Gastrocnemius medialis (tissue), 4 donors: Measurements from ENCODE around the gene VMAC. TPM values are rescaled to one million over a fixed set of nuclear protein-coding genes. Genes with fewer than 3 reads are reported as not detected.
A peak's percentile ranks its signal among the peaks of the same experiment; 100 is the strongest.

ENCODE experiments used
- ATAC-seq, 2 donors: fragments of 150-250 bp; one replicate each; pipeline ENCODE4 v1.9.1; 2016
- DNase-seq, 2 donors: peaks; one replicate each; pipeline ENCODE4 v3.0.0-alpha.2; 2019
- H3K27ac ChIP-seq, 4 donors: fragments of 200-600 bp; sonication (generic); 1 replicate in 1 of 4; 2 replicates in 3 of 4; pipeline ENCODE4 v1.5.1; 2016 to 2018; ENCODE audit warnings: mild to moderate bottlenecking in 2 of 4, moderate library complexity in 1 of 4
- H3K27me3 ChIP-seq, 3 donors: fragments of 200-600 bp; sonication (generic) in 2 of 3; 1 replicate in 1 of 3; 2 replicates in 2 of 3; pipeline versions ENCODE4 v1.5.1 to v1.6.0; 2016 to 2019; ENCODE audit warnings: mild to moderate bottlenecking in 1 of 3, moderate library complexity in 1 of 3
- H3K36me3 ChIP-seq, 2 donors: fragments of 200-600 bp; sonication (generic) in 1 of 2; one replicate each; pipeline ENCODE4 v1.5.1; 2017 to 2018
- H3K4me1 ChIP-seq, 2 donors: fragments of 200-600 bp; sonication (generic) in 1 of 2; one replicate each; pipeline ENCODE4 v1.5.1; 2016 to 2017; ENCODE audit warnings: mild to moderate bottlenecking in 2 of 2
- H3K4me3 ChIP-seq, 4 donors: fragments of 200-600 bp; sonication (generic) in 3 of 4; 1 replicate in 1 of 4; 2 replicates in 3 of 4; pipeline ENCODE4 v1.5.1; 2016 to 2019; ENCODE audit warnings: mild to moderate bottlenecking in 2 of 4
- H3K9me3 ChIP-seq, 3 donors: fragments of 200-600 bp; sonication (generic) in 2 of 3; 1 replicate in 1 of 3; 2 replicates in 2 of 3; pipeline ENCODE4 v1.5.1; 2016 to 2019
- CTCF ChIP-seq, 5 experiments: fragments of 450-650 bp in 3 of 5; fragments of 200-600 bp in 2 of 5; sonication (generic) in 2 of 5; IDR thresholded peaks in 4 of 5; conservative IDR thresholded peaks in 1 of 5; 1 replicate in 4 of 5; 2 replicates in 1 of 5; pipeline ENCODE4 v1.5.1; 2016 to 2019; ENCODE audit warnings: antibody characterized with exemption in 5 of 5, mild to moderate bottlenecking in 3 of 5, moderate library complexity in 3 of 5
- POLR2A ChIP-seq, 2 donors: fragments of 450-650 bp; IDR thresholded peaks; one replicate each; pipeline ENCODE4 v1.6.1; 2017; ENCODE audit warnings: antibody characterized with exemption in 2 of 2, mild to moderate bottlenecking in 2 of 2, moderate library complexity in 2 of 2
- in situ Hi-C, 4 donors: fragments of 200-750 bp; cut with MboI; loops; one replicate each; pipeline versions ENCODE4 v1.15.0 to v1.8.0; 2017; ENCODE audit warnings: low sequenced_read_pairs in 4 of 4
- intact Hi-C: fragments of 100-400 bp; cut with DNase I; formaldehyde crosslinking; loops from one replicate; pipeline ENCODE4 v1.15.1; 2023; ENCODE audit warnings: low total_unique reads
- total RNA-seq, 4 donors: library from RNA; depleted of rRNA; stranded (reverse); fragments of >200 nt; gene quantifications; one replicate each; pipeline versions ENCODE4 v1.1.0 to v1.2.3, GENCODE V29; 2016

The VMAC gene
- total RNA-seq, 4 donors from 2014 or later = 0.46 to 3.0 (median 2.1) TPM

- intact Hi-C loops = no loop called here
These were observed 18.7 kb downstream of the VMAC start for GRCh38 chr19:5923356-5923755.

GRCh38 chr19:5925830-5926427 lies 21.3 kb downstream of the VMAC start:
- in situ Hi-C loops = no loop called here
- Histone ChIP-seq H3K27me3 (no peaks in the 10 kb centered on the region), H3K4me3 (no peak overlapping the region), H3K36me3 (peaks cover 0 to 99% of the 10 kb centered on the region in 2 donors), H3K4me1 (peaks cover 9 to 19% of the 10 kb centered on the region in 2 donors), H3K9me3 (no peaks in the 10 kb centered on the region), H3K27ac (peak overlapping the region in 3 of 4 donors; percentile 23 to 68 (median 52))
- ATAC-seq (no peak), DNase-seq (no peak)
- TF ChIP-seq POLR2A (IDR thresholded peaks at IDR 0.05) (no peak), CTCF (IDR thresholded peaks at IDR 0.05 in 4 of 5, conservative IDR thresholded peaks at IDR 0.05 in 1 of 5) (no peak)
- intact Hi-C loops = no loop called here

More at GRCh38 chr19:5923356-5923755, 18.7 kb downstream of the VMAC start:
- ATAC-seq (no peak), DNase-seq (no peak)
- TF ChIP-seq POLR2A (IDR thresholded peaks at IDR 0.05) (no peak), CTCF (IDR thresholded peaks at IDR 0.05 in 4 of 5, conservative IDR thresholded peaks at IDR 0.05 in 1 of 5) (no peak)
- H3K9me3 ChIP-seq = no peaks in the 10 kb centered on the region
- peaks cover 0 to 93% of the 10 kb centered on the region in 2 donors for H3K36me3 ChIP-seq
- in situ Hi-C loops = no loop called here
- peaks cover 9 to 19% of the 10 kb centered on the region in 2 donors for H3K4me1 ChIP-seq
- H3K4me3 ChIP-seq = no peak overlapping the region
- H3K27ac ChIP-seq = no peak overlapping the region
- H3K27me3 ChIP-seq = no peaks in the 10 kb centered on the region

GRCh38 chr19:5926641-5927440 lies 22.2 kb downstream of the VMAC start:
- in situ Hi-C loops (no loop called here), intact Hi-C loops (no loop called here)
- Histone ChIP-seq H3K36me3 (peaks cover 0 to 99% of the 10 kb centered on the region in 2 donors), H3K4me3 (no peak overlapping the region), H3K27me3 (no peaks in the 10 kb centered on the region), H3K9me3 (no peaks in the 10 kb centered on the region), H3K4me1 (peaks cover 9 to 19% of the 10 kb centered on the region in 2 donors), H3K27ac (peak overlapping the region in 3 of 4 donors; percentile 23 to 68 (median 52))
- TF ChIP-seq POLR2A (IDR thresholded peaks at IDR 0.05) (no peak), CTCF (IDR thresholded peaks at IDR 0.05 in 4 of 5, conservative IDR thresholded peaks at IDR 0.05 in 1 of 5) (no peak)
- DNase-seq (peak in 1 of 2 donors; percentile 45), ATAC-seq (peak; percentile 62 to 77)

GRCh38 chr19:5927441-5927821 lies 22.8 kb downstream of the VMAC start:
- Histone ChIP-seq H3K9me3 (no peaks in the 10 kb centered on the region), H3K27me3 (no peaks in the 10 kb centered on the region), H3K36me3 (peaks cover 0 to 99% of the 10 kb centered on the region in 2 donors), H3K27ac (peak overlapping the region in 3 of 4 donors; percentile 23 to 68 (median 52)), H3K4me1 (peaks cover 9 to 19% of the 10 kb centered on the region in 2 donors), H3K4me3 (no peak overlapping the region)
- TF ChIP-seq POLR2A (IDR thresholded peaks at IDR 0.05) (no peak), CTCF (IDR thresholded peaks at IDR 0.05 in 4 of 5, conservative IDR thresholded peaks at IDR 0.05 in 1 of 5) (no peak)
- in situ Hi-C loops = no loop called here
- intact Hi-C loops = no loop called here
- ATAC-seq (no peak), DNase-seq (no peak)
